Activated CD4-positive, alpha-beta T cell treated with anti-CD3 and anti-CD28 coated beads, Interleukin-2, Interleukin-4, amounts not matched to agents 100 ng/mL and 50 ng/mL, durations not matched to agents 16 hours and 8 hours (primary cell): Measurements from ENCODE around the gene DMGDH.

Experiments used
- DNase-seq: peaks from one replicate; pipeline ENCODE4 v3.0.0-alpha.2; 2020; ENCODE audit warnings: low spot score

Gene DMGDH

GRCh38 chr5:78974011-78974410, 95.5 kb downstream of the DMGDH start:
- no peak for DNase-seq

- no peak for DNase-seq
Observed at GRCh38 chr5:78972654-78973428, 96.6 kb downstream of the DMGDH start.

GRCh38 chr5:78971998-78972397, 97.5 kb downstream of the DMGDH start:
- no peak for DNase-seq

- no peak for DNase-seq
Observed at GRCh38 chr5:78968781-78969180, 100.7 kb downstream of the DMGDH start.

- DNase-seq = no peak
Observed at GRCh38 chr5:78964889-78965288, 104.6 kb downstream of the DMGDH start.

GRCh38 chr5:78961743-78962142, 107.7 kb downstream of the DMGDH start:
- no peak for DNase-seq

GRCh38 chr5:78959767-78960166, 109.7 kb downstream of the DMGDH start:
- DNase-seq = no peak

GRCh38 chr5:78958672-78959445, 110.6 kb downstream of the DMGDH start:
- DNase-seq = no peak

GRCh38 chr5:78956901-78957300, 112.6 kb downstream of the DMGDH start:
- DNase-seq = no peak

GRCh38 chr5:78953092-78953800, 116.2 kb downstream of the DMGDH start:
- DNase-seq = peak; percentile 55
